Parathyroid adenoma (tissue), 2 donors: ENCODE measurements around the gene SLC25A48.
A peak's percentile ranks its signal among the peaks of the same experiment; 100 is the strongest.

Experiments used
- H2AFZ ChIP-seq: fragments of 300-600 bp; sonication (generic); one replicate; pipeline ENCODE4 v1.7.0; 2017; ENCODE audit warnings: antibody characterized with exemption, mild to moderate bottlenecking
- H3K27ac ChIP-seq: fragments of 300-600 bp; sonication (generic); one replicate; pipeline ENCODE4 v1.7.0; 2017
- H3K27me3 ChIP-seq: fragments of 300-600 bp; sonication (generic); one replicate; pipeline ENCODE4 v1.7.0; 2017; ENCODE audit warnings: low read length; ENCODE audit not compliant: control insufficient read depth, insufficient read depth
- H3K36me3 ChIP-seq: fragments of 300-600 bp; sonication (generic); one replicate; pipeline ENCODE4 v1.7.0; 2017; ENCODE audit warnings: low read length; ENCODE audit not compliant: control insufficient read depth, insufficient read depth
- H3K4me1 ChIP-seq: fragments of 300-600 bp; sonication (generic); one replicate; pipeline ENCODE4 v1.7.0; 2017; ENCODE audit warnings: control low read depth
- H3K4me2 ChIP-seq: fragments of 300-600 bp; sonication (generic); one replicate; pipeline ENCODE4 v1.7.0; 2017; ENCODE audit warnings: low read length
- H3K4me3 ChIP-seq: fragments of 300-600 bp; sonication (generic); one replicate; pipeline ENCODE4 v1.7.0; 2017; ENCODE audit warnings: low read depth, low read length
- H3K79me2 ChIP-seq: fragments of 300-600 bp; sonication (generic); one replicate; pipeline ENCODE4 v1.7.0; 2017; ENCODE audit warnings: control low read depth
- H3K9ac ChIP-seq: fragments of 300-600 bp; sonication (generic); one replicate; pipeline ENCODE4 v1.7.0; 2017; ENCODE audit warnings: mild to moderate bottlenecking
- H3K9me3 ChIP-seq: fragments of 300-600 bp; sonication (generic); one replicate; pipeline ENCODE4 v1.7.0; 2017; ENCODE audit warnings: low read length; ENCODE audit not compliant: control insufficient read depth
- CTCF ChIP-seq: fragments of 300-600 bp; sonication (generic); IDR thresholded peaks from one replicate; pipeline ENCODE4 v1.7.0; 2017; ENCODE audit warnings: antibody characterized with exemption, mild to moderate bottlenecking
- donor health status: primary hyperparathyroidism.

The SLC25A48 gene

GRCh38 chr5:135828782-135829127 is 5.7 kb upstream of the SLC25A48 start:
- no peak overlapping the region for H2AFZ ChIP-seq
- no peaks in the 10 kb centered on the region for H3K9me3 ChIP-seq
- H3K27me3 ChIP-seq: no peaks in the 10 kb centered on the region
- no peak overlapping the region for H3K9ac ChIP-seq
- H3K4me2 ChIP-seq: no peak overlapping the region
- no peak overlapping the region for H3K27ac ChIP-seq
- H3K4me1 ChIP-seq: no peaks in the 10 kb centered on the region
- no peaks in the 10 kb centered on the region for H3K36me3 ChIP-seq
- H3K4me3 ChIP-seq: no peak overlapping the region
- no peaks in the 10 kb centered on the region for H3K79me2 ChIP-seq
- TF ChIP-seq CTCF: no peak

- Histone ChIP-seq H2AFZ (no peak overlapping the region), H3K27ac (no peak overlapping the region), H3K36me3 (no peaks in the 10 kb centered on the region), H3K9ac (no peak overlapping the region), H3K4me2 (no peak overlapping the region), H3K9me3 (no peaks in the 10 kb centered on the region), H3K4me3 (no peak overlapping the region), H3K79me2 (no peaks in the 10 kb centered on the region), H3K27me3 (no peaks in the 10 kb centered on the region), H3K4me1 (peaks cover 2% of the 10 kb centered on the region)
- no peak for TF ChIP-seq CTCF
Measured at GRCh38 chr5:135829179-135829578, 5.3 kb upstream of the SLC25A48 start.

GRCh38 chr5:135829681-135830383 is 4.6 kb upstream of the SLC25A48 start:
- H3K4me3 ChIP-seq: no peak overlapping the region
- peak; percentile 53 for TF ChIP-seq CTCF
- no peak overlapping the region for H3K9ac ChIP-seq
- no peaks in the 10 kb centered on the region for H3K9me3 ChIP-seq
- H3K4me2 ChIP-seq: no peak overlapping the region
- peaks cover 4% of the 10 kb centered on the region for H3K4me1 ChIP-seq
- H3K27ac ChIP-seq: no peak overlapping the region
- no peaks in the 10 kb centered on the region for H3K27me3 ChIP-seq
- no peaks in the 10 kb centered on the region for H3K36me3 ChIP-seq
- no peaks in the 10 kb centered on the region for H3K79me2 ChIP-seq
- peak overlapping the region; percentile 2 for H2AFZ ChIP-seq

- Histone ChIP-seq H3K4me1 (peaks cover 4% of the 10 kb centered on the region), H3K27me3 (no peaks in the 10 kb centered on the region), H3K4me2 (no peak overlapping the region), H3K27ac (no peak overlapping the region), H3K9me3 (no peaks in the 10 kb centered on the region), H3K36me3 (no peaks in the 10 kb centered on the region), H3K9ac (no peak overlapping the region), H2AFZ (no peak overlapping the region), H3K79me2 (no peaks in the 10 kb centered on the region), H3K4me3 (no peak overlapping the region)
- TF ChIP-seq CTCF: no peak
Measured at GRCh38 chr5:135830384-135830700, 4.1 kb upstream of the SLC25A48 start.

GRCh38 chr5:135830876-135831275 is 3.6 kb upstream of the SLC25A48 start:
- Histone ChIP-seq H3K4me2 (no peak overlapping the region), H3K27ac (no peak overlapping the region), H3K4me3 (no peak overlapping the region), H3K79me2 (no peaks in the 10 kb centered on the region), H3K36me3 (no peaks in the 10 kb centered on the region), H3K27me3 (no peaks in the 10 kb centered on the region), H3K9ac (no peak overlapping the region), H3K9me3 (no peaks in the 10 kb centered on the region), H3K4me1 (peaks cover 4% of the 10 kb centered on the region), H2AFZ (no peak overlapping the region)
- TF ChIP-seq CTCF: no peak
